ENCODE data around the gene SUGP2. TPM values are rescaled to one million over a fixed set of nuclear protein-coding genes. Genes with fewer than 3 reads are reported as not detected.

SUGP2 gene
- total RNA-seq, 1 donor from 2014 or later = 72.6 TPM

- intact Hi-C loops (cut with DNase I) = no loop called here
- peaks cover 14% of the 10 kb centered on the region for H3K4me1 ChIP-seq
- ATAC-seq = no peak
- no peak for TF ChIP-seq CTCF (IDR thresholded peaks at IDR 0.05)
- H3K27ac ChIP-seq = no peak overlapping the region
- no peak for DNase-seq
- no peaks in the 10 kb centered on the region for H3K9me3 ChIP-seq
- H3K36me3 ChIP-seq = peaks cover 84% of the 10 kb centered on the region
- H3K4me3 ChIP-seq = no peak overlapping the region
- no peaks in the 10 kb centered on the region for H3K27me3 ChIP-seq (ENCODE audit: low read depth)
These were observed 33.3 kb downstream of the SUGP2 start for GRCh38 chr19:18999896-19000620.

GRCh38 chr19:18999016-18999758 is 34.1 kb downstream of the SUGP2 start:
- Histone ChIP-seq H3K27ac (no peak overlapping the region), H3K4me1 (peaks cover 14% of the 10 kb centered on the region), H3K9me3 (no peaks in the 10 kb centered on the region), H3K4me3 (no peak overlapping the region), H3K36me3 (peaks cover 84% of the 10 kb centered on the region), H3K27me3 (ENCODE audit: low read depth) (no peaks in the 10 kb centered on the region)
- DNase-seq (no peak), ATAC-seq (no peak)
- TF ChIP-seq CTCF (IDR thresholded peaks at IDR 0.05) = no peak
- intact Hi-C loops (cut with DNase I) = no loop called here

- Histone ChIP-seq H3K4me3 (no peak overlapping the region), H3K9me3 (no peaks in the 10 kb centered on the region), H3K27ac (no peak overlapping the region), H3K27me3 (ENCODE audit: low read depth) (no peaks in the 10 kb centered on the region), H3K36me3 (peaks cover 84% of the 10 kb centered on the region), H3K4me1 (peaks cover 14% of the 10 kb centered on the region)
- DNase-seq (no peak), ATAC-seq (no peak)
- TF ChIP-seq CTCF (IDR thresholded peaks at IDR 0.05) = no peak
- intact Hi-C loops (cut with DNase I) = no loop called here
These were observed 35.0 kb downstream of the SUGP2 start for GRCh38 chr19:18998276-18998675.

- TF ChIP-seq CTCF (IDR thresholded peaks at IDR 0.05) = no peak
- peaks cover 14% of the 10 kb centered on the region for H3K4me1 ChIP-seq
- intact Hi-C loops (cut with DNase I) = no loop called here
- H3K36me3 ChIP-seq = peaks cover 84% of the 10 kb centered on the region
- no peaks in the 10 kb centered on the region for H3K27me3 ChIP-seq (ENCODE audit: low read depth)
- no peak overlapping the region for H3K27ac ChIP-seq
- ATAC-seq (no peak), DNase-seq (no peak)
- H3K4me3 ChIP-seq = no peak overlapping the region
- H3K9me3 ChIP-seq = no peaks in the 10 kb centered on the region
These were observed 36.4 kb downstream of the SUGP2 start for GRCh38 chr19:18996796-18997394.

- no peaks in the 10 kb centered on the region for H3K9me3 ChIP-seq
- no peak for ATAC-seq
- H3K36me3 ChIP-seq = peaks cover 84% of the 10 kb centered on the region
- no peak overlapping the region for H3K27ac ChIP-seq
- DNase-seq = no peak
- H3K27me3 ChIP-seq (ENCODE audit: low read depth) = no peaks in the 10 kb centered on the region
- no peak for TF ChIP-seq CTCF (IDR thresholded peaks at IDR 0.05)
- no peak overlapping the region for H3K4me3 ChIP-seq
- H3K4me1 ChIP-seq = peaks cover 14% of the 10 kb centered on the region
- intact Hi-C loops (cut with DNase I) = no loop called here
These were observed 37.0 kb downstream of the SUGP2 start for GRCh38 chr19:18996351-18996750.
